Measurements from ENCODE around the gene FIS1.

DNA sequence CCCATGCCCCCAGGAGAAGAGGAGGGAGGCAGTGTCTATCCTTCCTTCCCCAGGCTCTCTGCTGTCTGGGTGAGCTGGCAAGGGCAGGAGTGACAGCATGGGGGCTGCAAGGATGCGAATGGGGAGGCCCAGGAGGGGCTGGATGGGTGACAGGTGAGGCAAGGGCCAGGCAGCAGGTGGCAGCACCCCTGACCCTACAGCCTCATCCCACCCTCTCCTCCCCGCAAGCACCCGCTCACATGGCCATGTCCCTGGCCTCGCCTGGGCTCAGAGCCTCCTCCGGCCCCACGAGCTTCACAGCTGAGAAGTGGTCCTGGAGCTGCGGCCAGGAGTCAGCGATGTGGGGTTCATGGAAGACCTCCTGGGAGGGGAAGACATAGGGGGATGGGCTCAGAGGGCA is 32.9 kb downstream of the FIS1 start:
- TF ChIP-seq POLR2A (IDR thresholded peaks at IDR 0.05; ENCODE audit: low read depth, low read length) (no peak), POLR2AphosphoS5 (IDR thresholded peaks at IDR 0.05; ENCODE audit: low read depth, low read length) (no peak), TAF1 (IDR thresholded peaks at IDR 0.05; ENCODE audit: low read depth, low read length) (no peak), SPI1 (IDR thresholded peaks at IDR 0.05; ENCODE audit: low read depth, low read length) (no peak), POU2F2 (IDR thresholded peaks at IDR 0.05; ENCODE audit: low read depth, low read length) (no peak)

Data from GM12891 (cell line).